NB4 (cell line): ENCODE measurements around the gene ANKLE1.

Experiments
- CTCF ChIP-seq: IDR thresholded peaks from one replicate; pipeline ENCODE4 v1.5.1; 2012; ENCODE audit warnings: low read depth, low read length
- MAX ChIP-seq: IDR thresholded peaks from 2 replicates; pipeline ENCODE4 v1.6.1; 2011; ENCODE audit warnings: low read depth, low read length
- MYC ChIP-seq: IDR thresholded peaks from 2 replicates; pipeline ENCODE4 v1.6.1; 2011; ENCODE audit warnings: low read depth, low read length
- POLR2A ChIP-seq: IDR thresholded peaks from 2 replicates; pipeline ENCODE4 v1.6.1; 2011; ENCODE audit warnings: mild to moderate bottlenecking; ENCODE audit not compliant: insufficient read length; ENCODE audit errors: extremely low read depth

DNA sequence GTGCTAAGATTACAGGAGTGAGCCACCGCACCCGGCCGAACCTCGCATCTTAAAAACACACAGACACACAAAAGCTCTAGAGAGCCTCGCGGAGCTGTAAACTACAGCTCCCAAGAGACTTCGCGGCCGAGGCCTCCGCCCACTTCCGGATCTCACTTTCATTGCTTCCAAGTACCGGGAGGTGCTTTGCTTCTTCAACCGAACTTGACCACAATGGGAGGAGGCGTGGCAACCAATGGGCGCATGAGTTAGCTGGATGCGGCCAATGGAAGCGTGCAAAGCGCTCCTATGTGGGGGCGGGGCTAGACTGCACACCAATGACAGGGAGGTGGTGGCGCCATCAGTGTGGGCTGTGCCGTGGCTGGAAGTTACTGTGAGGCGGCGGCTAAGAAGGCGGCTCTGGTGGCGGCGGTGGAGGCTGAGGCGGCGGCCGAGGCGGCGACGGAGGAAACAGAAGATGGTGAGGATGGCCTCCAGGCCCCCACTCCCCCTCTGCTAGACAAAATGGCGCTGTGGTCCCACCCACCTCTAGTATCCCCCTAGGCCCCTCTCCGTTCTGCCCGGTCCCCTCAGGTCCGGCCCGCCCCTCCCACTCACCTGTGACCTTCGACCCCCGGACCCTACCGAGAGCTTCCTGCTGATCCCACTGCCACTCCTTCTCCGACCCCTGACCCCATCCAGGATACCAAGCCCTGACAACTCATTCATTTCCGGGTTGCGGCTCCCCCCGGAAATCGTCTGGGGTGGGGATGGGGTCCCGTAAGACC, 27.7 kb downstream of the ANKLE1 start, which contains the start of gene DDA1:
- TF ChIP-seq POLR2A = no peak
- no peak for TF ChIP-seq CTCF
- peak; percentile 52 for TF ChIP-seq MYC
- TF ChIP-seq MAX = peak; percentile 35
